Measurements from ENCODE around the gene CD82.

GRCh38 chr11:44572436-44572835 lies 7.0 kb downstream of the CD82 start:
- TF ChIP-seq, protein P1, sequence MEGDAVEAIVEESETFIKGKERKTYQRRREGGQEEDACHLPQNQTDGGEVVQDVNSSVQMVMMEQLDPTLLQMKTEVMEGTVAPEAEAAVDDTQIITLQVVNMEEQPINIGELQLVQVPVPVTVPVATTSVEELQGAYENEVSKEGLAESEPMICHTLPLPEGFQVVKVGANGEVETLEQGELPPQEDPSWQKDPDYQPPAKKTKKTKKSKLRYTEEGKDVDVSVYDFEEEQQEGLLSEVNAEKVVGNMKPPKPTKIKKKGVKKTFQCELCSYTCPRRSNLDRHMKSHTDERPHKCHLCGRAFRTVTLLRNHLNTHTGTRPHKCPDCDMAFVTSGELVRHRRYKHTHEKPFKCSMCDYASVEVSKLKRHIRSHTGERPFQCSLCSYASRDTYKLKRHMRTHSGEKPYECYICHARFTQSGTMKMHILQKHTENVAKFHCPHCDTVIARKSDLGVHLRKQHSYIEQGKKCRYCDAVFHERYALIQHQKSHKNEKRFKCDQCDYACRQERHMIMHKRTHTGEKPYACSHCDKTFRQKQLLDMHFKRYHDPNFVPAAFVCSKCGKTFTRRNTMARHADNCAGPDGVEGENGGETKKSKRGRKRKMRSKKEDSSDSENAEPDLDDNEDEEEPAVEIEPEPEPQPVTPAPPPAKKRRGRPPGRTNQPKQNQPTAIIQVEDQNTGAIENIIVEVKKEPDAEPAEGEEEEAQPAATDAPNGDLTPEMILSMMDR (optimal IDR thresholded peaks at IDR 0.05 in 1 of 3, IDR thresholded peaks at IDR 0.05 in 1 of 3, conservative IDR thresholded peaks at IDR 0.05 in 1 of 3; ENCODE audit: extremely low read depth in 1 of 3, insufficient read depth in 2 of 3, low read length in 3 of 3): no peak
- TF ChIP-seq EZH2 (IDR thresholded peaks at IDR 0.05; ENCODE audit: low read length): no peak
